Kidney (tissue), 14 donors: ENCODE results near the gene MED23. TPM values are rescaled to one million over a fixed set of nuclear protein-coding genes. Genes with fewer than 3 reads are reported as not detected.

Source experiments
- DNase-seq, 5 donors: peaks; one replicate each; pipeline ENCODE4 v3.0.0-alpha.2; 2013 to 2020
- FAIRE-seq: peaks from 2 replicates; lab custom pipeline; 2012; peaks lifted over from hg19 to GRCh38; lab: Jason Lieb, UNC
- H3K27ac ChIP-seq, 2 donors: one replicate each; pipeline ENCODE4 v1.7.0; 2013; ENCODE audit warnings: low read depth in 2 of 2, low read length in 2 of 2, inconsistent platforms in 1 of 2
- H3K27me3 ChIP-seq: one replicate; pipeline ENCODE4 v1.7.1; 2013; ENCODE audit warnings: low read length, inconsistent platforms; ENCODE audit not compliant: control insufficient read depth, insufficient read depth
- H3K36me3 ChIP-seq, 3 donors: one replicate each; pipeline versions ENCODE4 v1.7.0 to v1.7.1; 2013; ENCODE audit warnings: low read length in 3 of 3, control low read depth in 1 of 3, inconsistent platforms in 1 of 3; ENCODE audit not compliant: insufficient read depth in 3 of 3, control insufficient read depth in 2 of 3
- H3K4me1 ChIP-seq, 3 donors: one replicate each; pipeline versions ENCODE4 v1.7.0 to v1.7.1; 2013; ENCODE audit warnings: low read length in 3 of 3, inconsistent platforms in 1 of 3, low read depth in 1 of 3; ENCODE audit not compliant: control insufficient read depth in 2 of 3, insufficient read depth in 2 of 3
- H3K4me3 ChIP-seq, 3 donors: one replicate each; pipeline versions ENCODE4 v1.7.0 to v1.8.1; 2013; ENCODE audit warnings: low read length in 3 of 3, control low read depth in 1 of 3, inconsistent platforms in 1 of 3
- H3K9ac ChIP-seq, 3 donors: one replicate each; pipeline versions ENCODE4 v1.7.0 to v1.7.1; 2013; ENCODE audit warnings: low read length in 3 of 3, control low read depth in 1 of 3, inconsistent platforms in 1 of 3
- H3K9me3 ChIP-seq, 3 donors: one replicate each; pipeline versions ENCODE4 v1.7.0 to v1.7.1; 2013; ENCODE audit warnings: low read length in 3 of 3, control low read depth in 1 of 3, inconsistent platforms in 1 of 3; ENCODE audit not compliant: control insufficient read depth in 2 of 3, insufficient read depth in 1 of 3
- intact Hi-C: fragments of 100-400 bp; cut with DNase I; formaldehyde crosslinking; loops from one replicate; pipeline ENCODE4 v1.11.1; 2022
- polyA plus RNA-seq: library from polyadenylated mRNA; stranded (reverse); fragments of 350-450 nt; fragmentation: Illumina TruSeq; extraction: RNeasy Lipid Tissue Mini Kit (QIAGEN cat#74804); gene quantifications from one replicate; pipeline ENCODE4 v1.2.3, GENCODE V29; 2014; ENCODE audit warnings: low read depth, low replicate concordance; ENCODE audit not compliant: insufficient read depth
- total RNA-seq: library from RNA; stranded (reverse); fragmentation: NEBNext Ultra II Directional; extraction: Animal tissue kit (Norgen Biotek cat#: 25700); gene quantifications from one replicate; pipeline ENCODE4 v1.2.1, GENCODE V29; 2021
- TF ChIP-seq, protein P1 (sequence below): IDR thresholded peaks from 3 replicates; pipeline ENCODE4 v1.5.1; 2012; ENCODE audit warnings: mild to moderate bottlenecking, moderate library complexity, borderline replicate concordance; ENCODE audit not compliant: insufficient read depth; ENCODE audit errors: extremely low read depth
- donor health status: control.
- donor health status: control.
- donor health status: control.
- donor health status: control.
- donor health status: control.
- donor health status: DM: yes; HTN: yes; CAD: no.
- donor health status: Normal renal cell carcinoma (clear cell type).

MED23 gene
- total and polyA plus RNA-seq, 2 donors from 2014 or later = 7.7 to 27.4 TPM

DNA sequence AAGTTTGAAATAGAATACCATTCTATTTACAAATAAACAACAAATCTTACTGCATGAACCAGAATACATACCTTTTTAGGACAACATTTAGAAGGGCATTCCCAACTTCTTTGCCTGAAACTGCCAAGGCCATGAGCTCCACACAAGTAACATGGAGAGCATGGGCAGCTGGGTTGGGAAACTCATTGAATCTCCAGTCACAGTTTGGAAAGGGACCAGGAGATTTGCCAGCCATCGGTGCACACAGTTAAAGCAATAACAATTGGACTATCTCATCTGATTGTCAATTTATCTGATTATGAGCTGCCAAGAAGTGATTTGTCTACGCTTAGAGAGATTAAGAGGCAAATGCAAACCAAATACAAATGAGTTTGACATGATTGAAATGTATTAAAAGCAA, 35.1 kb downstream of the MED23 start:
- no peak overlapping the region for H3K27ac ChIP-seq
- H3K9me3 ChIP-seq = no peaks in the 10 kb centered on the region
- no peaks in the 10 kb centered on the region for H3K27me3 ChIP-seq
- H3K36me3 ChIP-seq = peaks cover 19 to 70% (median 37%) of the 10 kb centered on the region in 3 donors
- no peak for FAIRE-seq
- H3K4me1 ChIP-seq = no peaks in the 10 kb centered on the region
- intact Hi-C loops = no loop called here
- no peak overlapping the region for H3K4me3 ChIP-seq
- TF ChIP-seq, protein P1, sequence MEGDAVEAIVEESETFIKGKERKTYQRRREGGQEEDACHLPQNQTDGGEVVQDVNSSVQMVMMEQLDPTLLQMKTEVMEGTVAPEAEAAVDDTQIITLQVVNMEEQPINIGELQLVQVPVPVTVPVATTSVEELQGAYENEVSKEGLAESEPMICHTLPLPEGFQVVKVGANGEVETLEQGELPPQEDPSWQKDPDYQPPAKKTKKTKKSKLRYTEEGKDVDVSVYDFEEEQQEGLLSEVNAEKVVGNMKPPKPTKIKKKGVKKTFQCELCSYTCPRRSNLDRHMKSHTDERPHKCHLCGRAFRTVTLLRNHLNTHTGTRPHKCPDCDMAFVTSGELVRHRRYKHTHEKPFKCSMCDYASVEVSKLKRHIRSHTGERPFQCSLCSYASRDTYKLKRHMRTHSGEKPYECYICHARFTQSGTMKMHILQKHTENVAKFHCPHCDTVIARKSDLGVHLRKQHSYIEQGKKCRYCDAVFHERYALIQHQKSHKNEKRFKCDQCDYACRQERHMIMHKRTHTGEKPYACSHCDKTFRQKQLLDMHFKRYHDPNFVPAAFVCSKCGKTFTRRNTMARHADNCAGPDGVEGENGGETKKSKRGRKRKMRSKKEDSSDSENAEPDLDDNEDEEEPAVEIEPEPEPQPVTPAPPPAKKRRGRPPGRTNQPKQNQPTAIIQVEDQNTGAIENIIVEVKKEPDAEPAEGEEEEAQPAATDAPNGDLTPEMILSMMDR = no peak
- H3K9ac ChIP-seq = no peak overlapping the region
- DNase-seq = no peak

DNA sequence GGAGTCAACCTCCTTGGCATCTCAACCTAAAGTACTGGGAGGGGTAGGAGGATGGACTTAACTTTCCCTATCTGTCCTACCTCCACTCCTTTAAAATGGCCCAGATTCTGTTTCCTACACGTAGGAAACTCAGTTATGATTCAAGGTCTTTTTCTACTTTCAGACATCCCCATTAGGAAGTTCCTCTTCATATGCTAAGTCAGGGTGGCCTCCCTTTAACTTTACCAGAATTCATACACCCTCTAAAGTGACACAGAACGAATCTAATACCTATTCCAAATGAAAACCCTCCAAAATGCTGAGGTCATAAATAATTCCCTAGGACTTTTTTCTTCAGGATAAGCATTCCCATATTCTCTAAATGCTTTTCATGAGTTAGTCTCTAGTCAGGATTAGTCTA, 39.4 kb downstream of the MED23 start:
- FAIRE-seq = no peak
- DNase-seq = no peak
- peaks cover 13 to 54% (median 25%) of the 10 kb centered on the region in 3 donors for H3K36me3 ChIP-seq

DNA sequence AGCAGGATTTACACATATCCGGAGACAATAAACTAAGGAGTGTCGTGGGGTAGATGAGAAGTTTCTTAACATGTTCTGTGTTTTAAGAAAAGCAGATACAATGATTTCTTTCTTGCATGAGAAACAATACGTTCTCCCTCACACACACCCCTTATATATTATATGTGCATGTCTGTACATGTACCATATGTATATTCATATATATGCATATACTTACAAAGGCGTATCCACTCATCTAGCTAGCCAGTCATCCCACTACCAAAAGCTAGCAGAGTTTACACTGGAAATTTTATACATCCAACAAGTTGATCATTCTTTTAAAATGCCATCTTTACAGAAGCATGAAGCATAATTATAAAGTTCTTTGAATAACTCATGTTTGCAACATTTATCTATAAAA, 40.1 kb downstream of the MED23 start:
- FAIRE-seq (no peak), DNase-seq (no peak)
- no peak overlapping the region for H3K27ac ChIP-seq
- TF ChIP-seq, protein P1 = no peak
- no peak overlapping the region for H3K9ac ChIP-seq
- H3K4me1 ChIP-seq = no peaks in the 10 kb centered on the region
- intact Hi-C loops = no loop called here
- no peaks in the 10 kb centered on the region for H3K27me3 ChIP-seq
- H3K36me3 ChIP-seq = peaks cover 10 to 57% (median 24%) of the 10 kb centered on the region in 3 donors
- H3K4me3 ChIP-seq = no peak overlapping the region
- no peaks in the 10 kb centered on the region for H3K9me3 ChIP-seq

More for the DNA sequence above, 39.4 kb downstream of the MED23 start:
- Histone ChIP-seq H3K4me1 (no peaks in the 10 kb centered on the region), H3K4me3 (no peak overlapping the region), H3K27me3 (no peaks in the 10 kb centered on the region), H3K9me3 (no peaks in the 10 kb centered on the region), H3K27ac (no peak overlapping the region), H3K9ac (no peak overlapping the region)
- TF ChIP-seq, protein P1 = no peak
- intact Hi-C loops = no loop called here

DNA sequence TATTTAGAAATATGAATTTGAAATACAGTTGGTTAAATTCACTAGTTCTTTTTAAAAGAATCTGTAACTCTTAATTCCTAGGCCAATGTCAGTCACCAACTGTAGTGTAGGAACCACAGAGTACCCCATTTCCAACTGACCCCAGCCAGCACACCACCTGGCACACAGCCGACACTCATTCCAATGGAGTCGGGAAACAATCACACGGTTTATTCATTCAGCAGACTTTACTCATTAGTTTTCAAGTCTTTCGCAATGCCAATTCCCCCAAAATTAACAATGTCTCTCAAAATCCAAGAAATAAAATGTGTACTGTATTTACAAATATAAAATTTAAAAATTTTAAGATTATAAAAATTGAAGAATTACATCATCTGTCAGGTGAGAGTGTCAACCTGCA, 41.5 kb downstream of the MED23 start:
- TF ChIP-seq, protein P1 = no peak
- intact Hi-C loops = no loop called here
- no peak for DNase-seq
- H3K27ac ChIP-seq = no peak overlapping the region
- no peak overlapping the region for H3K4me3 ChIP-seq
- H3K36me3 ChIP-seq = peaks cover 10 to 46% (median 20%) of the 10 kb centered on the region in 3 donors
- no peaks in the 10 kb centered on the region for H3K9me3 ChIP-seq
- FAIRE-seq = no peak
- no peaks in the 10 kb centered on the region for H3K27me3 ChIP-seq
- no peak overlapping the region for H3K9ac ChIP-seq
- H3K4me1 ChIP-seq = no peaks in the 10 kb centered on the region
